Ishikawa (cell line): ENCODE measurements around the gene RPS15.

Source experiments
- CEBPB ChIP-seq: IDR thresholded peaks from 2 replicates; pipeline ENCODE4 v1.6.1; 2012
- CREB1 ChIP-seq: IDR thresholded peaks from 2 replicates; pipeline ENCODE4 v1.6.1; 2012; ENCODE audit warnings: low read depth
- EGR1 ChIP-seq: IDR thresholded peaks from 2 replicates; pipeline ENCODE4 v1.6.1; 2012
- EP300 ChIP-seq: IDR thresholded peaks from 2 replicates; pipeline ENCODE4 v1.6.1; 2012; ENCODE audit warnings: borderline replicate concordance
- FOXM1 ChIP-seq: IDR thresholded peaks from 2 replicates; pipeline ENCODE4 v1.6.1; 2012; ENCODE audit warnings: low read depth, borderline replicate concordance
- MAX ChIP-seq: IDR thresholded peaks from 2 replicates; pipeline ENCODE4 v1.6.1; 2012
- NFIC ChIP-seq: IDR thresholded peaks from 2 replicates; pipeline ENCODE4 v1.6.1; 2012
- RAD21 ChIP-seq: IDR thresholded peaks from 2 replicates; pipeline ENCODE4 v1.6.1; 2012; ENCODE audit warnings: low read depth
- REST ChIP-seq: IDR thresholded peaks from 2 replicates; pipeline ENCODE4 v1.6.1; 2012; ENCODE audit warnings: low read depth, mild to moderate bottlenecking
- TAF1 ChIP-seq: IDR thresholded peaks from 2 replicates; pipeline ENCODE4 v1.6.1; 2012; ENCODE audit warnings: low read depth, mild to moderate bottlenecking
- TCF12 ChIP-seq: IDR thresholded peaks from 2 replicates; pipeline ENCODE4 v1.6.1; 2012; ENCODE audit warnings: low read depth
- TEAD4 ChIP-seq: IDR thresholded peaks from 2 replicates; pipeline ENCODE4 v1.6.1; 2012
- USF1 ChIP-seq: IDR thresholded peaks from 2 replicates; pipeline ENCODE4 v1.6.1; 2012
- YY1 ChIP-seq: IDR thresholded peaks from 2 replicates; pipeline ENCODE4 v1.6.1; 2012; ENCODE audit warnings: low read depth
- ZBTB7A ChIP-seq: IDR thresholded peaks from 2 replicates; pipeline ENCODE4 v1.6.1; 2012; ENCODE audit warnings: low read depth

RPS15 gene

GRCh38 chr19:1417681-1418495, 20.3 kb upstream of the RPS15 start:
- no peak for TF ChIP-seq EP300
- no peak for TF ChIP-seq TEAD4
- TF ChIP-seq RAD21, result no peak
- no peak for TF ChIP-seq CEBPB
- no peak for TF ChIP-seq ZBTB7A
- no peak for TF ChIP-seq YY1
- TF ChIP-seq REST, result no peak
- TF ChIP-seq MAX, result no peak
- TF ChIP-seq CREB1, result no peak

GRCh38 chr19:1418496-1418775, 19.8 kb upstream of the RPS15 start:
- TF ChIP-seq YY1, result no peak
- no peak for TF ChIP-seq NFIC
- no peak for TF ChIP-seq TAF1
- TF ChIP-seq ZBTB7A, result no peak
- no peak for TF ChIP-seq FOXM1
- TF ChIP-seq TEAD4, result no peak
- no peak for TF ChIP-seq MAX
- no peak for TF ChIP-seq RAD21
- TF ChIP-seq CEBPB, result no peak
- no peak for TF ChIP-seq CREB1
- TF ChIP-seq TCF12, result no peak
- TF ChIP-seq USF1, result no peak
- TF ChIP-seq REST, result no peak

- no peak for TF ChIP-seq EP300
These were observed 19.1 kb upstream of the RPS15 start for GRCh38 chr19:1418951-1419738.

GRCh38 chr19:1420590-1420989, 17.6 kb upstream of the RPS15 start:
- TF ChIP-seq TAF1, result no peak
- TF ChIP-seq USF1, result no peak
- no peak for TF ChIP-seq ZBTB7A
- no peak for TF ChIP-seq NFIC
- no peak for TF ChIP-seq EGR1
- TF ChIP-seq MAX, result no peak
- TF ChIP-seq TCF12, result no peak
- TF ChIP-seq RAD21, result no peak
- TF ChIP-seq CEBPB, result no peak
- TF ChIP-seq CREB1, result no peak
- TF ChIP-seq YY1, result no peak
- no peak for TF ChIP-seq EP300
- no peak for TF ChIP-seq FOXM1

- TF ChIP-seq RAD21 (no peak), TCF12 (no peak), MAX (no peak), NFIC (no peak), USF1 (no peak), EP300 (no peak), CREB1 (no peak), FOXM1 (no peak), TEAD4 (no peak), YY1 (no peak)
These were observed 16.8 kb upstream of the RPS15 start for GRCh38 chr19:1421218-1421957.
